GM12864 (cell line): ENCODE results near the gene PPP1R7.

Experiments
- DNase-seq: peaks from one replicate; pipeline ENCODE4 v3.0.0-alpha.2; 2011; ENCODE audit warnings: low read depth
- H3K4me3 ChIP-seq: 2 replicates; pipeline ENCODE4 v1.5.1; 2011; ENCODE audit warnings: mild to moderate bottlenecking, low read depth, low read length, control low read depth
- TF ChIP-seq, protein P1 (sequence below): IDR thresholded peaks from 2 replicates; pipeline ENCODE4 v1.5.1; 2011; ENCODE audit warnings: low read depth, mild to moderate bottlenecking, moderate library complexity, low read length, control low read depth, inconsistent platforms; ENCODE audit errors: missing control alignments

Gene PPP1R7

GRCh38 chr2:241108271-241109209 is 41.7 kb upstream of the PPP1R7 start:
- TF ChIP-seq, protein P1, sequence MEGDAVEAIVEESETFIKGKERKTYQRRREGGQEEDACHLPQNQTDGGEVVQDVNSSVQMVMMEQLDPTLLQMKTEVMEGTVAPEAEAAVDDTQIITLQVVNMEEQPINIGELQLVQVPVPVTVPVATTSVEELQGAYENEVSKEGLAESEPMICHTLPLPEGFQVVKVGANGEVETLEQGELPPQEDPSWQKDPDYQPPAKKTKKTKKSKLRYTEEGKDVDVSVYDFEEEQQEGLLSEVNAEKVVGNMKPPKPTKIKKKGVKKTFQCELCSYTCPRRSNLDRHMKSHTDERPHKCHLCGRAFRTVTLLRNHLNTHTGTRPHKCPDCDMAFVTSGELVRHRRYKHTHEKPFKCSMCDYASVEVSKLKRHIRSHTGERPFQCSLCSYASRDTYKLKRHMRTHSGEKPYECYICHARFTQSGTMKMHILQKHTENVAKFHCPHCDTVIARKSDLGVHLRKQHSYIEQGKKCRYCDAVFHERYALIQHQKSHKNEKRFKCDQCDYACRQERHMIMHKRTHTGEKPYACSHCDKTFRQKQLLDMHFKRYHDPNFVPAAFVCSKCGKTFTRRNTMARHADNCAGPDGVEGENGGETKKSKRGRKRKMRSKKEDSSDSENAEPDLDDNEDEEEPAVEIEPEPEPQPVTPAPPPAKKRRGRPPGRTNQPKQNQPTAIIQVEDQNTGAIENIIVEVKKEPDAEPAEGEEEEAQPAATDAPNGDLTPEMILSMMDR, result no peak
- no peak overlapping the region; the same call in 1 of the 2 replicates for H3K4me3 ChIP-seq
- DNase-seq, result no peak

DNA sequence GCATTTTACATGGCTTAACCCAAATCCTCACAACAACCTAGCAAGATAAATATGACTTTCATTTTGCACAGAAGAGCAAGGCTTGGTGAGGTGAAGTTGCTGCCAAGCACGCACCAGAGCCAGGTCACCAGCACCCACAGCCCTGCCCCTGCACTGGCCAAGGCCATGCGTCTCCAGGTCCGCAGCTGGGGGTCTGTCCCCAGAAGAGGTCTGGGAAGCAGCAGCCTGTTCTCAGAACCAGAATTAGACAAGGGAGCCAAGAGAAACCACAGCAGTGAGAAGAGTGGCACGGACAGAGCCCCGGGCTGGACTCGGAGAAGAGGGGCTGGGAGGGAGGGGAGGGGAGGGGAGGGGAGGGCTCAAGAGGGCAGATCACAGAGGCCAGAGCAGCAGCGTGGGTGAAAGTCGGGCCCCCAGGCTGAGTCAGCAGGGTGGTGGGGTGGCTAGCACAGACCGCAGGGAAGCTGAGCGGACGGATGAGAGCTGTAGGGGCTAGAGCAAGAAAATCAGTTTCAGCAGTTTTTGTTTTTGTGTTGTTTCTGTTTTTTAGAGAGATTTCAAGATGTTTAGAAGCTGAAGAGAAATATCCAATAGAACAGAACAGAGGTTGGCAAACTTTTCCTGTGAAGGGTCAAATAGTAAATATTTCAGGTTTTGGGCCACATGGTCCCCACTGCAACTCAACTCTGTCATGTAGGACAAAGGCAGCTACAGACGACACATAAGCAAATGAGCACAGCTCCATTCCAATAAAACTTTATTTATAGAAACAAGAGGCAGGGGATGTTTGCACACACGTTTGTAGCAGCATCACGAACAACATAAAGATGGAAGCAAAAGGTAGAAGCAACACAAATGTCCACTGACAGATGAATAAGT is 40.8 kb upstream of the PPP1R7 start:
- DNase-seq, result no peak
- TF ChIP-seq, protein P1, result no peak
- H3K4me3 ChIP-seq, result peak overlapping the region; percentile 48; the same call in 1 of the 2 replicates

DNA sequence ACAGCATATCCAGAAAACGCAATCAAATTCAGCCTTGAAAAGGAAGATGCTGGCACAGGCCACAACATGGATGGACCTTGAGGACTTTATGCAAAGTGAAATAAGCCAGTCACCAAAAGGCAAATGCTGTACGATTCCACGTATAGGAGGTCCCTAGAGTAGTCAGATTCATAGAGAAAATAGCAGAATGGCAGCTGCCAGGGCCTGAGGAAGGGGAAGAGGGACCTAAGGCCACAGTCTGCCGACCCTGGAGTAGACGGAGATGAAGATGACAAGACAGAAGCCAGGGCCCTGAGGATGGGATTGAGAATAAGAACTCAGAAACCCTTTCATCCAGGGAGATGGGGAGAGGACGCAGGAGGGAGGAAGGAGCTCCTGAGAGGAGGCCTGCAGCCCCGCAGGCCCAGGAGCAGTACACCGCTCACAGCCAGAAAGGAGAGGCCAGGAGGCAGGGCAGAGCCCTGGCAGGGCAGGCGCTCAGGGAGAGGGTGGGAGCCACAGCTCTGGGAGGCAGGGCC is 40.1 kb upstream of the PPP1R7 start:
- TF ChIP-seq, protein P1, result no peak
- no peak for DNase-seq
- H3K4me3 ChIP-seq, result peak overlapping the region; percentile 48

GRCh38 chr2:241110607-241111439 is 39.4 kb upstream of the PPP1R7 start:
- H3K4me3 ChIP-seq, result peak overlapping the region; percentile 48
- no peak for DNase-seq
- TF ChIP-seq, protein P1, result no peak

- peak overlapping the region; percentile 48 for H3K4me3 ChIP-seq
- DNase-seq, result no peak
- TF ChIP-seq, protein P1, result no peak
Observed at GRCh38 chr2:241111440-241111805, 38.8 kb upstream of the PPP1R7 start.

DNA sequence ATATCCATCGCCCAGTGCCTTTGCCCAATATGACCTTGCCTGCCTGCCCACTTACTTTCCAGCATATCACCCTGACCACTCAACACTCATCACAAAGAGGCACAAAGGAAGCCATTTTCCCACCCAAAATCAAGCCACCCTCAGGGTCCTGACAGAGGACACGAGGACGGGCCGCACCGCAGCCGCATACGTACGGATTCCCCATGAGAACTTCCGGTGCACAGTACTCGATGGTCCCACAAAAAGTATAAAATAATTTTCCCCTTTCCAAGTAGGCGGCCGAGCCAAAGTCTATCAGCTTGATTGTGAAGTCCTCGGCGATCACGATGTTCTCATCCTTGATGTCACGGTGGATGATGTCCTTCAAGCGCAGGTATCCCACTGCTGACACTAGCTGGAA is 38.2 kb upstream of the PPP1R7 start:
- H3K4me3 ChIP-seq, result peak overlapping the region; percentile 48; the same call in 1 of the 2 replicates
- DNase-seq, result no peak
- TF ChIP-seq, protein P1, result no peak
